GM12891 (cell line): ENCODE data around the gene CS. TPM values are rescaled to one million over a fixed set of nuclear protein-coding genes. Genes with fewer than 3 reads are reported as not detected.
"Not testable (repeated sequence)": the region's sequence is repeated elsewhere in the genome, so short reads cannot be mapped to it uniquely, and the experiment has no call there.

Source experiments
- DNase-seq: peaks from one replicate; pipeline ENCODE4 v3.0.0; 2011; ENCODE audit warnings: low spot score; ENCODE audit not compliant: insufficient read length
- FAIRE-seq: peaks from 2 replicates; lab custom pipeline; 2011; peaks lifted over from hg19 to GRCh38; lab: Jason Lieb, UNC
- PAX5 ChIP-seq: IDR thresholded peaks from 2 replicates; pipeline ENCODE4 v1.6.1; 2011; ENCODE audit warnings: low read length, moderate library complexity, mild to moderate bottlenecking; ENCODE audit not compliant: insufficient read depth, severe bottlenecking
- POLR2A ChIP-seq: IDR thresholded peaks from 2 replicates; pipeline ENCODE4 v1.6.1; 2011; ENCODE audit warnings: low read depth, low read length, control low read depth
- POLR2AphosphoS5 ChIP-seq: IDR thresholded peaks from 2 replicates; pipeline ENCODE4 v1.6.1; 2011; ENCODE audit warnings: low read depth, low read length, control low read depth
- POU2F2 ChIP-seq: IDR thresholded peaks from 2 replicates; pipeline ENCODE4 v1.6.1; 2011; ENCODE audit warnings: low read depth, mild to moderate bottlenecking, control low read depth, low read length, moderate library complexity
- SPI1 ChIP-seq: IDR thresholded peaks from 2 replicates; pipeline ENCODE4 v1.6.1; 2011; ENCODE audit warnings: low read depth, low read length, control low read depth
- TAF1 ChIP-seq: IDR thresholded peaks from 2 replicates; pipeline ENCODE4 v1.6.1; 2011; ENCODE audit warnings: low read depth, low read length, control low read depth
- polyA plus RNA-seq: library from polyadenylated mRNA; unstranded; fragments of >200 nt; gene quantifications from one replicate; pipeline ENCODE4 v1.2.1, GENCODE V29; 2012; ENCODE audit warnings: low read depth, missing spikeins, inconsistent platforms; ENCODE audit not compliant: missing spikeins

CS gene
- 103 TPM for polyA plus RNA-seq

DNA sequence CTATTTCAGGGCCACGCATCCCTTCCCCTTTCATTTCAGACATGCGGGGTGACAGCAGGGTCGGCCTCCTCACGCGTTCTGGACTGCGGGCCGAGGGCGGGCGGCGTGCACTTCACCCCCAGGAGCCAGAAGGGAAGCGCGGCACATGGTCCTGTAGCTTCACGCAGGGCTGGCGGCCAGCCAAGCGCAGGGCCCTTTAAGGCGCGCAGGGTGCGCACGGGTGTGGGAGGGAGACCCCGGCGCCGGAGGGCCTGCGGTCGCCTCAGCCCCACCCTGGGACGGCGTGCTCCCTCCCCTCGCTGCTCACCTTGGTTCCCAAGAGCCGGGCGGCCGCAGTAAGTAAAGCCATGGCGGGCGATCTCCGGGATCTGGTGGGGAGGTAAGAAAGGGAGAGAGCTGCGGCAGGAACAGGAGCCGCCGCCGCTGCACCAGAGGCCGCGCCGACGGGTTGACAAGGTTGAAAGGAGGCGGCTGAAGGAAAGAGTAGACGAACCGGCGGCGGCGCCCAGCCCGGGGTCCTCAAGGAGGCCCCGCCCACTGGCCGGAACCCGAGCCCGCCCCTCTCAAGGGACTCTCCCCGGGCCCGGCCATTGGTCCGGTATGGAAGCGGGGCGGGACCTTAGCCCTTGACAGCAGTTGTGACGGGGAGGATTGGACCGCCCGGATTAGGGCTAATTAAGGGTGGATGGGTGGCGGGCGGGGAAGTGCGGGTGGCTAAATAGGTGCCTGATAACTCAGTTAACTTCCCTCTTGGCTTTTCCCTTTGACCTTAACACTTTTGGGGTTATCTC is at the start of gene CS:
CS (minus strand) TSS at position 478 of the 791 bp plus-strand sequence; CDS start at position 349, 129 bp downstream.
- FAIRE-seq (peak; percentile 85), DNase-seq (peak; percentile 85)
- TF ChIP-seq POU2F2 (no peak), POLR2A (peak; percentile 48; the same call in 1 of the 2 replicates), POLR2AphosphoS5 (peak; percentile 74), PAX5 (peak; percentile 19), TAF1 (peak; percentile 81)

- TF ChIP-seq POU2F2 (no peak), TAF1 (no peak), PAX5 (no peak), POLR2AphosphoS5 (no peak), SPI1 (no peak), POLR2A (no peak)
- FAIRE-seq (no peak), DNase-seq (no peak)
Measured at GRCh38 chr12:56348776-56349175, 48.6 kb upstream of the CS start.

- not testable (repeated sequence) for DNase-seq, FAIRE-seq
Measured at GRCh38 chr12:56347255-56347654, 47.1 kb upstream of the CS start.

DNA sequence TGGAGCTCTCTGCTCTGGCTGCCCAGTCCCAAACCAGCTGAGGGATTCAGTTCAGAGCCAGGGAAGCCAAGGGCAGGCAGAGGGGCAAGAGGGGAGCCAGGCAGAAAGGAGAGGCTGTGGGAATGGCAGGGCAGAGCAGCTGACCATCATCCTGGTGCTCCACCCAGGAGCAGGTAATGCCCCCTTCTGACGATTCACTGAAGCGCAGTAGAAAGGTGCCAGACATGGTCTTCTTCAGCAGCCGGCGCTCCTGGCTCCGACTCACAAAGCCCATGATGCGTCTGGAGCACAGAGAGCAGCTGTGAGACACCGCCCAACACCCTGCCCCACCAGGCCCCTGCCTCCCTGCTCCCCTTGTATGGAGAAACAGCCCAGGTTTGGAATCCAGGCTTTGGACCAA is 46.5 kb upstream of the CS start:
- TF ChIP-seq POLR2AphosphoS5 (no peak), PAX5 (no peak), POU2F2 (no peak), TAF1 (no peak), POLR2A (no peak), SPI1 (no peak)
- DNase-seq = no peak

GRCh38 chr12:56342290-56342689 is 42.2 kb upstream of the CS start:
- DNase-seq, FAIRE-seq: not testable (repeated sequence)

More for the DNA sequence above, 46.5 kb upstream of the CS start:
- peak; percentile 69 for FAIRE-seq

DNA sequence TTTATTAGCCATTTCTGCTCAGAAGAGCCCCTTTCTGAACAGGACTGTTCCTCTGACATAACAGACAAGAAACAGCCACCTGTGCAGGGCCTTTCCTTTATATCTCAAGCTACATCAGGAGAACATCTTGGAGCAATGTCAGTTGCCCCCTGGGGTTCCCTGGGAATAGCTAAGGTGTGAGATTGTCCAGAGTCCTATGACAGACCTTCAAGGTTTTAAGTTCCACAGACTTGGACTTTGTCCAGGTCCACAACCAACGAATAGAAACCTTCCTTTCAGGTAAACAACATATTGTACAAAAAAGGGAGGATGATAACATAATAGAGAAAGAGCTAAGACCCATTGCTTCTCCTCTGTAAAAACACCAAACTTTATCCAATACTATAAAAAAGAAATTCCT is 41.5 kb upstream of the CS start:
- DNase-seq (no peak), FAIRE-seq (no peak)
- TF ChIP-seq PAX5 = no peak
- TF ChIP-seq POLR2A = no peak
- no peak for TF ChIP-seq TAF1
- no peak for TF ChIP-seq POLR2AphosphoS5
- TF ChIP-seq POU2F2 = no peak

- no peak for FAIRE-seq
- TF ChIP-seq TAF1 = no peak; the same call in 1 of the 2 replicates
- no peak for TF ChIP-seq SPI1
- TF ChIP-seq POLR2A = no peak
- TF ChIP-seq PAX5 = no peak
- no peak for TF ChIP-seq POLR2AphosphoS5
- TF ChIP-seq POU2F2 = no peak
- no peak for DNase-seq
Measured at GRCh38 chr12:56339158-56339422, 39.0 kb upstream of the CS start.

- peak; percentile 61; the same call in 1 of the 2 replicates for TF ChIP-seq POU2F2
- TF ChIP-seq TAF1 = no peak; the same call in 1 of the 2 replicates
- TF ChIP-seq PAX5 = no peak
- peak; percentile 60; the same call in 1 of the 2 replicates for TF ChIP-seq POLR2A
- peak; percentile 29; the same call in 1 of the 2 replicates for TF ChIP-seq SPI1
- peak; percentile 44; the same call in 1 of the 2 replicates for TF ChIP-seq POLR2AphosphoS5
- DNase-seq = peak; percentile 21
- FAIRE-seq = peak; percentile 80
Measured at GRCh38 chr12:56338308-56339157, 38.4 kb upstream of the CS start, which contains the start of gene IL23A. Gene IL23A, plus strand, starts transcription at chr12:56338884. Its CDS starts 161 bp downstream, at chr12:56339045.

DNA sequence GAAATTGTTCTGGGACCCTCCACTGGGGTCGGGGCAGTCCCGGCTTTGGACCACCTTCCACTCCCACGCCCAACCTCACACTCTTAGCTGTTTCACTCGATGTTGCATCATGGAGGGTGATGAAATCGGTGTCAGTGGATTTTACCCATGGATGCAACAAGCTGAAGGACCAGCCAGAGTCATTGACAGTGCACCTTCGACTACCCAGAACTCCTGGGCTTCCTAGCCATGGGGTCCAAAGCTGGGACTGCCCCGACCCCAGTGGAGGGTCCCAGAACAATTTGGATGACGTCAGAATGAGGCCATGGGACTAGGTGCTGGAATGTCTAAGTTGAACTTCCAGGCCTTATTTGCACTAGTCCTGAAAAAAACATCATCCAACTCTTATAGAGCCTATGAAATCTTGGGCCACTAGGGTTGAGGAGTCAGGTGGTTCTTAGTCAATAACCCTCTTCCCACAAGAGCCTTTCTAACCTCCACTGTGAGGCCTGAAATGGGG is 37.7 kb upstream of the CS start:
- no peak for FAIRE-seq
- no peak for DNase-seq

DNA sequence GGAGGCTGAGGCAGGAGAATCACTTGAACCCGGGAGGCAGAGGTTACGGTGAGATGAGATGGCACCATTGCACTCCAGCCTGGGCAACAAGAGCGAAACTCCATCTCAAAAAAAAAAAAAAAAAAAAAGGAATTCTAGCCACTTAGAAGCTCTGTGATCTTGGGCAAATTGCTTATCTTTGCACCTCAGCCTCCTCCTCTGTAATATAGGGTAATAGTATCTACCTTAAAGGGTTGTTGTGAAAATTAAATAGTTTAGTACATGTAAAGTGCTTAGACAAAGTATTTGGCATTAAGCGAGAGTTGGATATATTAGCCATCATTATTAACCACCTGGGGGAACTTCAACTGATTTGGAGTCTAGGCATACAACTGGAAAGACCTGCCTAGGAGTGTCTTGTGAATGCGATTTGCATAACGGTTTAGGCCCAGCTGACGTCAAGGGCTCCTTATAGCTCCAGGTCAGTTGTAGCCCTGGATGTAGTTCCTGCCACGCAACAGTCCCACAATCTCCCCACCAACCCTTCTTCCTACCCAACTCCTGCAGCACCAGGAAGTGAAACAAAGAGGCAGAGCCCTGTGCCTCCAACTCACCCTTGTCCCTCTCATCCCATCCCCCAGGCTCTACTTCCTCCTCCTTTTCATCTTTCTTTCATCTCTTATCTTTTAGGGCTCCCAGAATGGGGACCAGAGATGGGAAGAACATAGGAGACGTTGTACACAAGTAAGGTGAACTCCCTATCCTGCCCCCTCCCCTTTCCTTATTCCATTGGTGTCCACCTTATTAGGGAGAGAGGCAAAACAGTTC is 36.4 kb upstream of the CS start:
- no peak for TF ChIP-seq PAX5
- TF ChIP-seq POLR2A = no peak
- TF ChIP-seq POLR2AphosphoS5 = peak; percentile 39; the same call in 1 of the 2 replicates
- peak; percentile 94 for TF ChIP-seq POU2F2
- no peak for TF ChIP-seq TAF1
- TF ChIP-seq SPI1 = peak; percentile 69
- FAIRE-seq (peak; percentile 62), DNase-seq (no peak)

More for the DNA sequence above, 37.7 kb upstream of the CS start:
- TF ChIP-seq PAX5 = no peak

- DNase-seq, FAIRE-seq: not testable (repeated sequence)
Measured at GRCh38 chr12:56335527-56335926, 35.4 kb upstream of the CS start.
